GM18517 (cell line): Measurements from ENCODE around the gene COX5A.
A peak's percentile ranks its signal among the peaks of the same experiment; 100 is the strongest.
"Not testable (repeated sequence)": the region's sequence is repeated elsewhere in the genome, so short reads cannot be mapped to it uniquely, and the experiment has no call there.

ENCODE experiments used
- ATAC-seq: cut with Tn5 transposase; IDR thresholded peaks from one replicate; pipeline ENCODE4 v1.9.1; 2021; ENCODE audit warnings: mild to moderate bottlenecking, moderate library complexity; ENCODE audit not compliant: unreplicated experiment

The COX5A gene

GRCh38 chr15:74955796-74956647, 18.1 kb upstream of the COX5A start:
- ATAC-seq, result no peak

- no peak for ATAC-seq
These were observed 17.1 kb upstream of the COX5A start for GRCh38 chr15:74955017-74955416.

- no peak for ATAC-seq
These were observed 16.6 kb upstream of the COX5A start for GRCh38 chr15:74954515-74954914.

DNA sequence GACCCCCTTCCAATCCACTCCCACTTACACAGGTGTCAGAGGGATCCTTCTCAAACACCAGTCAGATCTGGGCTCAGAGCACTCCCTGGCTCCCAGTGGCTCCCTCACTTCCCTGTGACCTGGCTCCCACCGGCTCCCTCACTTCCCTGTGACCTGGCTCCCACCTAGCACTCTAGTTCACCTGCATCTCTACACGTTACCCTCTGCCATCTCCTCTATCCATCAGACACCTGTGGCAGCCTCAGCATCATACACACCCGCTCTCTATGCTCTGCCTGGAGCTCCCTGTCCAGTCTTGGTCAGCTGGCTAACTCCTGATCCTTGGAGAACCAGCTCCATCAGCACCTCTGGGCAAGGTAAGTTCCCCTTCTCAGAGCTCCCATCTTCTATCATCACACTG, 13.1 kb upstream of the COX5A start:
- ATAC-seq, result no peak

DNA sequence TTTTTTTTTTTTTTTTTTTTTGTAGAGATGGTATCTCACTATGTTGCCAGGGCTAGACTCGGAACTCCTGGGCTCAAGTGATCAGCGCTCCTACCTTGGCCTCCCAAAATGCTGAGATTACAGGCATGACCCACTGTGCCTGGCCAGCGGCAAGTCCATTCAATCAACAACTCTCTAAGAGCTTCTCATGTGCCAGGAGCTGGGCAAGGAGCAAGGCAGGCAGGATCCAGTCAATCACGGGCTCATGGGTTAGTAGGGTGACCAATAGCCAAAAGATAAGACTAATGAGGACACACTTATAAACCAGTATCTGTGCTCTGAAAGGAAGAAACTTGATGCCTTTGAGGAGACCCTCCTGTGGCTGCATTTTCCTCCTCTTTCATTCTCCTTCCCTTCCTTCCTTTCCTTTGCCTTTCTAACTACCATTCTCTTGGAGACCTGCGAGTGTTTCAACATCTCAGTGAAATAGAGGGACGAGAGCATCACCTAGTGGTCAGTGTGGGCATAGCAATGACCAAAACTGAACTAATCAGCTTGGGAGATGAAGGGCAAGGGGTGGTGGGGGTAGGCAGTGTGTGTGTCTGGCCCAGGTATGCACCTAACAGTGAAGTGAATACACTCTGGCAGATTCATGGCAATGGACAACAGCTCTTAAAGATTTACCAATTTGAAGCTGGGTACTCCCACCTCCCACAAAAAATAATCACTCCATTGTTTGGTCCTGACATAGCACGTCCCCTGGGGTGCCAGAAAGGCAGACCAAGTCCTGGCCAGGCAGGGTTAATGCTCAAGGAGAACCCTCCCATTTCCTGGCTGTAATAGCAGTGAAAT, 12.4 kb upstream of the COX5A start:
- ATAC-seq, result no peak

GRCh38 chr15:74937272-74937589, 642 bp downstream of the COX5A start:
- no peak for ATAC-seq

DNA sequence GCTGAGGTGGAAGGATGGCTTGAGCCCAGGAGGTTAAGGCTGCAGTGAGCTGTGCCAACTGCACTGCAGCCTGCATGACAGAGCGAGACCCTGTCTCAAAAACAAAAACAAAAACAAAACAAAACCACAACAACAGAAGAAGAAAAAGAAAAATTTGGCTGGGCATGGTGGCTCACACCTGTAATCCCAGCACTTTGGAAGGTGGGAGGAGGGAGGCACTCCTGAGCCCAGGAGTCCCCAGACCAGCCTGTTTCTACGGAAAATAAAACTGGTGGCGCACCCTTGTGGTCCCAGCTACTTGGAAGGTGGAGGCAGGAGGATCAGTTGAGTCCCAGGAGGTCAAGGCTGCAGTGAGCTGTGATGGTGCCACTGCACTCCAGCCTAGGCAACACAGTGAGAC, 2.7 kb downstream of the COX5A start:
- not testable (repeated sequence) for ATAC-seq

DNA sequence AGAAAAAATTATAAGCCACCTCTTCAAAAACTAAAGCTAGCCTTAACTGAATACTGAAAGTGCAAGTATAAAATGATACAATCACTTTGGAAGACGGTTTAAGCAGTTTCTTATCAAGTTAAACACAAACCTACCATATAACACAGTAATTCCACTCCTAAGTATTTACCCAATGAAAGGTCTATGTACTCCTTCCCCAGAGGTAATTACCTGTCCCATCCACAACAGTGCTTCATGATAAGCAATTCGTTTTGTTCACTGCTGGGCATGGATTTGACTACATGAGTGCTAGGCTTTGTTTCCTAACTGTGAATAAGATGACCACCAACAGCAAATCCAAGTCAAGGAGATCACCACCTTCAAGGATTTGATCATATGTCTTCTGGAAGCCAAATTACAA, 4.3 kb downstream of the COX5A start:
- ATAC-seq, result no peak

DNA sequence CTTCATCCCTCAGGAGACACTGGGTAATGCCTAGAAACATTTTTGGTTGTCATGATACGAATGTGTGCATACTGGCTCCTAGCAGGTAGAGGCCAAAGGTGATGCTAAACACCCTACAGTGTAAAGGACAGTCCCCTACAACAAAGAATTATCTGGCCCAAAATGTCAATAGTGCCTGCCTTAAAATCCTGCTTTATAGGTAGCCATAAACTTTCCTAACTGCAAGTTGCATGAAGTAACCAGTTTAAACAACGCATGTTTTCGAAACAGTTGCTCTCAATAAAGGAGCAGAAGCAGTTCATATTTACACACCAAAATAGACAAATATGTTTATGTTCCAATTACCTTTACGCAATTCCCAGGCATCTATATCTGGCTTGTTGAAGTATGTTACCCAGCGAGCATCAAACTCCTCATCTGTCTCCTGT, 9.1 kb downstream of the COX5A start:
- ATAC-seq, result no peak

- ATAC-seq, result no peak
These were observed 13.3 kb downstream of the COX5A start for GRCh38 chr15:74924525-74924924.

GRCh38 chr15:74920456-74920855, 17.4 kb downstream of the COX5A start:
- ATAC-seq, result no peak

DNA sequence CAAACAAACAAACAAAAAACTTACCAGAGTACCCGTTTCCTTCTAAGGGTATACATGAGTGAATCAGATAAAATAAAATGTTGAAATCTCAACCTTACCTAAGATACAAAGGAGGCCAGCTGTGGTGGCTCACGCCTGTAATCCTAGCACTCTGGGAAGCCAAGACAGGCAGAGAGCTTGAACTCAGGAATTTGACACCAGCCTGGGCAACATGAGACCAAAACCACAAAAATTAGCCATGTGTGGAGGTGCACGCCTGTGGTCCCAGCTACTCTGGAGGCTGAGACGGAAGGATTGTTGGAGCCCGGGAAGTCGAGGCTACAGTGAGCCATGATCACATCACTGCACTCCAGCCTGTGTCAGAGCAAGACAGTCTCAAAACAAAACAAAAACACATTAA, 20.2 kb downstream of the COX5A start:
- no peak for ATAC-seq

DNA sequence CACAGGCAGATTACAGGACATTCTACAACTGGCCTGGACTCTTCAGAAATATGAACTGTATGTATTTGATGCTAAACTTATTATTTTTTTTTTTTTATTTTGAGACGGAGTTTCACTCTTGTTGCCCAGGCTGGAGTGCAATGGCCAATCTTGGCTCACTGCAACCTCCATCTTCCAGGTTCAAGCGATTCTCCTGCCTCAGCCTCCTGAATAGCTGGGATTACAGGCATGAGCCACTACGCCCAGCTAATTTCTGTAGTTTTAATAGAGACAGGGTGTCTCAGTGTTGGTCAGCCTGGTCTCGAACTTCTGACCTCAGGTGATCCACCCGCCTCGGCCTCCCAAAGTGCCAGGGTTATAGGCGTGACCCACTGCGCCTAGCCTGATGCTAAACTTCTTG, 24.1 kb downstream of the COX5A start:
- ATAC-seq, result not testable (repeated sequence)

- ATAC-seq, result no peak
These were observed 24.8 kb downstream of the COX5A start for GRCh38 chr15:74913041-74913440.

GRCh38 chr15:74908635-74909034, 29.2 kb downstream of the COX5A start:
- ATAC-seq, result no peak

- no peak for ATAC-seq
These were observed 30.6 kb downstream of the COX5A start for GRCh38 chr15:74907163-74907870.

DNA sequence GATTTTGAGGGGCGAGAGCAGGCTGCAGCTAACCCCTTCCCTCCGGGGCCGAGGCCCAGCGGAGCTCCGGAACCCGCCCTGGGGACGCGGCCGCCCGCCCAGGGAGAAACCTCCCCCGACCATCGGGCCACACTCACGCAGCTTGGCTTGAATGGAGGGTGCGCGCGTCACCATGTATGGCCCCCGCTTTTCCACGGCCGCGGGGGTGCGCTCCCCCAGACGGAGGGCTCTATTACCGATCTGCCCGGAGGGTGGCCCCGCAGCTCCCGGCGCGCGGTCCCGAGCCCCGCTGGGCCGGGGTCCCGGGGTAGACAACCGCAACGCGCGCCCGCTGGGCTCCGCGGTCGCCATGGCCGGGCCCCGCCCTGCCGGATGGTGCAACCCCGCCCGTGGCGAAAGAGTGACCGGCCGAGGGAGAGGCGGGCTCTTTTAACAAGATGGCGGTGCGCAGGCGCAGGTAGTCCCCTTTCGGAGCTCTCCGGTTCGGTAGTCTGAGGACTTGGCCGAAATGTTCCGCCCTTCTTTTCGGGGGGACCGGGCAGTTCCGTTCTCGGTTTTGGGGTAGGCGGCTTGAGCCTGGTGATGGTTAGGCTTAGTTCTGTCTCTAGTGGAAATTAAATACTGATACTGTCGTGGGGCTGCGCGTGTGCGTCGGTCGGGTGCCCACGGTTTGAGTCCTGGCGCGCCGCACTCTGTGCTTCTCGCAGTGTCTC, 31.3 kb downstream of the COX5A start, which contains the start of gene FAM219B:
Gene FAM219B (minus strand): TSS at position 402 of the 713 bp plus-strand sequence. CDS start 51 bp downstream, at position 351.
- peak; percentile 79 for ATAC-seq

DNA sequence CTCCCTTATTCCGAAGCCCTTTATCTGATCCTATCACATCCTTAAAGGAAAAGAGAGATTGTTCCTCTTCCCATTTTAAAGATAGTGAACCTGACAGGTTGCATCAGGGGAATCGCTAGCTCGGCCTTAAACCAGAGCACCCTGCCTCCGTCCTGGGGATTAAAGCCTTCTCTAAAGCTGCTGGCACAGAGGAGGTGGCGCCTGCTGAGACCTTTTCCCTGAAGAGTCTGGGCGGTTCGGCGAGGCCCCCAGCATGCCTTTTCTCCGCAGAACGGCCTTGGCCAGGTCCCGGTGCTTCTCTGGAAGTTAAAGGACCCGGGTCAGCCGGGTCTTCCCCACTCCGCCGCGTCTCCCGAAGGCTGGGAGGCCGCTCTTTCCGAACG, 31.8 kb downstream of the COX5A start:
- peak; percentile 12 for ATAC-seq

DNA sequence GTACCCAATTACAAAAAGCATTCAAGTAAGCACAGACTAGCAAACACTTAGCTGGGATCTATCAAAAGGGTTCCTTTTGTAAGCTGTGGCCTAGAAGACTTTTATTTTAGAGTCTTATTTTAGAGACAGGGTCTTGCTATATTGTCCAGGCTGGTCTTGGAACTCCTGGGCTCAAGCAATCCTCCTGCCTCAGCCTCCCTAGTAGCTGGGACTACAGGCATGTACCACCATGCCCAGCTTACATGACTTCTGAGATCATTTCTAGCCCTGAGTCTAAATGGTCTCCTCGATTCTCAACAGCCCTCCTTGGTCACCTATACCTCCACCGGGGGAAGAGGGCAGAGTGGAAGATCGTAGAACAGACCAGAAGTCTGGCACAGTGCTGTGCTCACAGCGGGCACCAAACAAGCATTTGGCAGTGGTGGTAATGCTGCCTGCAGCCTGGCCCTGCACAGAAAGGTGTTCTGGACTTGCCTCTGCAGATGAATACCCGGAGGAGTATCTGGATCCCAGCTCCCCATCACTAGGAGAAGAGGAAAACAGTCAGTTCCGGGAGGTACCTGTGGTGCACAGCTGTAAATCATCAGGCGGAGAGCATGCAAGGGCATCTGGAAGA, 33.6 kb downstream of the COX5A start:
- ATAC-seq, result no peak

- no peak for ATAC-seq
These were observed 34.2 kb downstream of the COX5A start for GRCh38 chr15:74903676-74904075.
